ENCODE measurements around the gene DBN1.

The DBN1 gene

DNA sequence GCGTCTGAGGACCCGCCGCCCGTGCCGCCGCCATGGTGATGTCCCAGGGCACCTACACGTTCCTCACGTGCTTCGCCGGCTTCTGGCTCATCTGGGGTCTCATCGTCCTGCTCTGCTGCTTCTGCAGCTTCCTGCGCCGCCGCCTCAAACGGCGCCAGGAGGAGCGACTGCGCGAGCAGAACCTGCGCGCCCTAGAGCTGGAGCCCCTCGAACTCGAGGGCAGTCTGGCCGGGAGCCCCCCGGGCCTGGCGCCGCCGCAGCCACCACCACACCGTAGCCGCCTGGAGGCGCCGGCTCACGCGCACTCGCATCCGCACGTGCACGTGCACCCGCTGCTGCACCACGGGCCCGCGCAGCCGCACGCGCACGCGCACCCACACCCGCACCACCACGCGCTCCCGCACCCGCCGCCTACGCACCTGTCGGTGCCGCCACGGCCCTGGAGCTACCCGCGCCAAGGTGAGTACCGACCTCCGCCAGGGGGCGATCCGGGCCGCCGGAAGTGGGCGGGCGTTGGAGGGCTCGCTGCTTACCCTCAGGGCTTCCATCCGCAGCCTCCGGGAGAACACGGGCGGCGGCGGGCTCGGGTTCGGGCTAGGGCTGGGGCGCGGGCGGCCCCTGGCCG, 18.3 kb downstream of the DBN1 start:
- DNase-seq: no peak

DNA sequence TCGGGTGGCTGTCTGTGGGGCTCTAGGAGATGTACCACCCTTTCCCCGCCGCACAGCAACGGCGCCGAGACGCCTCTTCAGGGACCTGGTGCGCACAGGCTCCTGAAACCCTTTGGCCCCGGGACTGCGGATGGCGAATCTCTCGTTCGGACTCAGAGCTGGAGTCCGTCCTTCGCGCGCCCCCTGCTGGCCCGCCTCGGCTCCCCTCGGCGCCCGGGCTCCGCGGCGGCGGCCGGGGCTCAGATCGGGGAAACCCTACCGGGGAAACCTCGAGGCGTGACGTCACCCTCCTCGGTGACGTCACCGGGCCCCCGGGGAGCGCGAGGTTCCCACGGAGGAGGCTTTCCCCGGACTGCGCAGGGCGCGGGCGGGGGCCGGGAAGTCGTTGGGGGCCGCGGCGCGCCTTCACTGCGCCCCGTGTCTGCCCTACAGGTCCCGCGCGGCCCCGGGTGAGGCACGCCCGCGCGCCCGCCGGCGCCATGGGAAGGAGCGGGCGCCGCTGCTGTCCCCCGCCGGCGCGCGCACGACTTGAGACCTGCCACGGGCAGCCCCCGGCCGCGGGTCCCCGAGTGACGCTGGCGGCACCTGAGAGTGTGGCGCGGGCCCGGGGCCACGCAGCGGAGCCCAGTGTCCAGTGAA, 18.9 kb downstream of the DBN1 start:
- peak; percentile 62 for DNase-seq

DNA sequence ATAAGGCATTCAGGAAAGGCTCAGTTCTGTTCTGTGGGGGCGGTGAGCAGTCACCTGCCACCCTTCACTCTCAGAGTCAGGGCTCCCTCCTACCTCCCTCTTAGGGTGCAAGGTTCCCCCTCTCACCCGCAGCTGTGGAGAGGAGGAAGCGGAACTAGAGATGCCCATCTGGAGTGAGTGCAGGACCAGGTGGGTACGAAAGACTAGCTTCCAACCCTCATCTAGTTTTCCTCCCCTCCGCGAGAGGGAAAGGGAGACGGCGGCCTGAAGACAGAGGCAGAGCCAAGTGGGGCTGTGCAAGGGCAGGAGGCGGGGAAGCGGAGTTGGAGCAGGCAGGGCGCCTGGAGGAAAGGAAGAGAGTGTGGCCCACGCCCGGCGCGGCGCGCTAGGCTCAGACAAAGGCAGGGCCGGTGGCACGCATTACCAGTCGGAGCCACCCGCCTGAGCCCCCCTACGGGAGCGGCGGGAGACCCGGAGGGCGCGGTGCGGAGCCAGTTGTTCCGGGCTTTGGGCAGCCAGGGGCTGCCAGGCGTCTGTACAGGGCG, 19.5 kb downstream of the DBN1 start:
- no peak for DNase-seq

DNA sequence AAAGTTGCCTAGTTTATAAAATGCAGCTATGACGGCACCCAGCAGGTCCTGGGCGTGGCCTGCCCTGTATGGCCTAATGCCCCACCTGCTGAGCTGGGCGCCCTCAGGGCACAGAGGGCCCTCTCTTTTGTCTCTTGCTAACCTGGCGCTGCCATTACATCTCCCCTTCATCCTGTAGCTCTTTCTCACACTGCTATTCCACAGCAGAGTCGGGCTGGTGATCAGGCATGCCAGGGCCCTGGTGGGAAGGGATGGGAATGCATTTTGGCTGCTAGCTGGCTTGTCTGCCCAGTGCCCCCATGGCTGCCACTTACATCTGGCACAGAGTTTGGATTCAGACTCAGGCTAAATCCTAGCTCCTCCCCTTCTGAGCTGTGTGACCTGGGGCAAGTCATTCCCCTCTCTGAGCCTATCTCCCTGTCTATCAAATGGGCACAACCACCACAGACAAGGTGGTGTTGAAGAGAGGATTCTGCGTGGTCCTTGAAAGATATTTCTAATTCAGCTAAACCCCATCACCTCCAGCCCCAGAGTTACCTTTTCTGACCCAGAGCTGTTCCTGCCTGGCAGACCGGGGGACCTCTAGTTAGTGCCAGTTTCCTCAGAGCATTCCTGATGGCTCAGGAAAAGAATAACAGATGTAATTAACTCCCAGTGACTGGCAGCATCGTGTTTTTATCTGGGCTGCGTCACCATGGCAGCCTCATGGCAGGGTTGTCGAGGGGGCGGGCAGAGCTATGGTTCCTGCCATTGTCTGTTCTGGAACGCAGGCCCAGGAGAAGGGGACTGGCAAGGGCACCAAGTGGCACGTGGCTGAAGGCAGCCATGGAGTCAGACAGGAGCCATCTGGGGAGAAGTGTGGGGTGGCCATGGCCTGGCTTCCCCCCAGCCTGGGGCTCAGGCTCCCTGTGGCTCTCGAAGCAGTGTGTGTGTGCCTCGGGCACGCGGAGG, 20.5 kb downstream of the DBN1 start:
- no peak for DNase-seq

DNA sequence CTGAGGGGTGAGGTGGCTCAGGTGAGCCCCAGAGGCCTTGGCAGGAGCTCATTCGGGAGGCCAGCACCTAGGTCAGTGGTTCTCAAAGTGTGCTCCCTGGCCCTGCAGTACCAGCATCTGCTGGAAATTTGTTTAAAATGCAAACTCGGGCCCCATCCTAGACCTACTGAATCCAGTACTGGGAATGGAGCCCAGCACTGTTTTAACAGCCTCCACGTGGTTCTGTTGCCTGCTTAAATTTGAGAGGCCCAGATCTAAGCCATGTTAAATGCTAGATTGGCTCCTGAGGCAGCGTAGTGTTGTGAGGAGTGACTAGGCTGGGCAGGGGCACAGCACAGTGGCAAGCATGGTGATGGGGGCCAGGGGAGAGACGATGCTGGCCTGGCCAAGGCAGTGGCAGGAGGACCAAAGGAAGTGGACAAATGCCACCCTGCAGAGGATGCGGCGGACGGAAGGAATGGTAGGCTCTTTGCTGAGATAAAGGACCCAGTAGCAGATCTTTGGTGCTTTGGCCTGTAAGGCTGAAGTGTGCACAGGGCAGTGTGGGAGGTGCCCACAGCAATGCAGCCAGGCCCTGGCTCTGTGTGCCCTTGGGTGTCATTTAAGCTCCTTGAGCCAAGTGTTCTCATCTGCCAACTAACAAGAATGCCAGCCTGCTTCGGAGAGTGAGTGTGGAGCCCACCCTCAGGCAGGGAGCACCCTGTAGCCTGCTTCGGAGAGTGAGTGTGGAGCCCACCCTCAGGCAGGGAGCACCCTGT, 22.6 kb downstream of the DBN1 start:
- DNase-seq: no peak

DNA sequence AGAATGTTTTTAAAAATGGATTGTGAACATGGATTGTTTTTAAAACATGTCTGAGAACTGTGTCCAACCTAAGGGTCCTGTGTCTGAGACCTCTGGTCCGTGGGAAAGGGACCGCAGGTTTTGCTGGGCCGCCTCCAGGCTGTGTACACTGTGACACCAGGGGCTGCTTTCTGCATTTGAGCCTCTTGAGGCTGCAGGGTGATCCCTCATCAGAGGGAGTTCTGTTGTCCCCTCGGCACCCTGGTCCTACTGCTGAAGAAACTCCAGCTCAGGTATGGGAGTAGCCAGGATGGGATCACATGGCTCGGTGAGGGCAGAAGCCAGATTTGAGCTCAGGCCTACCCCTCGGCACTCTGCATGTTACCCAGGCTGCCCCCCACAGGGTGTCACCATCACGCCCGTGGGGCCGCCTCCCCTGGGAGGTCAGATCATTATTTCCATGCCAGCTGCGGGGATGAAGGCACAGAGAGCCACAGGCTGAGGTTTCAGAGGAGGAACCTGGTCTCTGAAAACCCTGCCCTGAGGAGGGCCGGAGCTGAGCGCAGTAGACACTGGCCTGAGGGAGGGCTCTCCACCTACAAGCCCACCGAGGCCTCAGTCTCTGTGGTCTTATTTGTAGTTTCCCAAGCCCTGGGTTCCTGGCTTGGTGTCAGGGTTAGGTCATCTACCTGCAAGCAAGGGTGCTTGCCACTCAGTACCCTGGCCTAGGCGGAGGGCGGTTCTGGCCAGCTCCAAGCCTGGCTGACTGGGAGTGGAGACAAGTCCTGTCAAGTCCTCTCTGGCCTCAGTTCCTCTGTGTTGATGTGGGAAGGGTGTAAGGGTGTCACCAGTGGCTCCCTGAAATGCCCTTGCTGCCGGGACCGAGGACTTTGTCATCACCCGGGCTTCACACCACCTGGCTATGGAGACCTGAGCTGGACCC, 24.0 kb downstream of the DBN1 start:
- no peak for DNase-seq

DNA sequence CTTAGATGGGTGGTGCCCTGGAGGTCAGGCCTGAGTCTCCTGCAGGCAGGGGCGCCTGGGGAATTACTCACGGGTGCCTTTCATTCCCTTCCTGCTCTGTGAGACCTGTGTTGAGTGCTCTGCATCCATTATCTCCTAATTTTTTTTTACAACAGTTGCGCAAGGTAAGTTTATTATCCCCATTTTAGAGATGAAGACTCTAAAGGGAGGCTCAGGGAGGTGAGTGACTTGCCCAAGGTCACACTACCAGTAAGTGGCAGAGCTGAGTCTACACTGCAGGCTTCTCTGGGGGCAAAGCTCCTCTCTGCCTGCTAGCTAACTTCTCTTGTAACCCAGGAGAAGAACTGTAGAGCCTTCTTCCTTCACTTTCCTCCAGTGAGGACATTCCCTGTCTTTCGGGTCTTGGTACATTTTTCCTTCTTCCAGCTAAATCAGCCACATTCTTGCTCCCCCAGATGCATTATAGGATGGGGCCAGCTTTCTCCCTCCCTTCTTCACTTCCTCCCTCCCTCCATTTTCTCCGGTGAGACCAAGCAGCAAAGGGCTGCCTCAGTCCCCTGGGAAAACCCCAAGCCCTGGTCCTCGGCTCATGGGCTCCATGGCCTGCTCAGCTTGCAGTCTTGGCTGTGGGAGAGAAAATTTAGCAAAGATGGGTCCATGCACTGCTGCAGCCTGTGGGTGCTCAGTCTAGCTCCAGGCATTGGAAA, 25.0 kb downstream of the DBN1 start:
- no peak for DNase-seq

DNA sequence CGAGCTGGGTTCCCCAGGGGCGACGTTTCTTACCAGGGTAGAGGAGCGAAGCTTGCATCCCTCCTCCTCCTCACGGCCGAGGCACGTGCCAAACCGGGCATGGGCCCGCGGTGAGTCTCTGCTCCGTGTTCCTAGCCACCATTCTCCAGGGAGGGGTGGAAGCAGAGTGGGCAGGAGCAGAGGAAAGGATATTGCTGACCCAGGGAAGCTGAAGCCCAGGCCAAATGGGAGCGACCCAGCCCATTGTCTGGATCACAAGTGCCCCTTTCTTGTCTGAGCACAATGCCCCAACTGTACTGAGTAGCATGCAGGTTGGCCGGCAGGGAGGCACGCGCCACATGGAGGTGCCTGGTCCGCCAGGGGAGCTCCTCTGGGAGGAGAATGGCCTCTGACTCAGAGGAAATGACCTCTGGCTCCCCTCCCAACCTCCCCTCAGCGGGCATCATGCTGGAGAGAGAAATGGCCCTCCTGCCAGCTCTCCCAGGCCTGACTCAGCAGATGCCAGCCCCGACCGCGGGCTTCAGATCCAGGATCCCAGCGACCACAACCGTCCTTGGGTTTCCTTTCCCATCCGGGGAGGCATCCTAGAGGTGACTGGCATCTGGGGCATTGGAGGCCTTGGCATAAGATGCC, 25.7 kb downstream of the DBN1 start:
- no peak for DNase-seq

DNA sequence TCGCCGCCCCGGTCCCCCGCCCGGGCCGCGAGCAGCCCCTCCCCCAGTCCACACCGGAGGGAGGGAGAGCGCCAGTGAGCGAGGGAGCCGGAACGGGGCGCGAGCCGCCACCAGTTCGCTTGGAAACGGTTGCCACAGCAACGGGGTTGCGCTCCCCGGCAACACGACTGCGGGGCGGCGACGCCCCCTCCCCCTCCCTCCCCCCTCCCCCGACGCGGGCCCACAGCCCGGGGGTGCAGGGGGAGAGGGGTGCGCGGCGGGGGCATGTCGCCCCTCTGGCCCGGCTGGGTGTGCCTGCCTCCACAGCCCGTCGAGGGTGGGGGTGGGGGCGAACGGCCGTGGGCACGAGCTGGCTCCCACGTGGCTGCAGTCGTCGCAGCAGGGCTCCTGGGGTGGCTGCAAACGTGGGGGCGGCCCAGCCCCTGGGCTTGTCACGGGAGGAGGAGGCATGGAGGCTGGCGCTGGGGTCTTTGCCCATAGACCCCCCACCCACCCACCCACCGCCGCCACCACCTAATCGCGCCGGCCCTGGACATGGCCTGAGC, 26.3 kb downstream of the DBN1 start:
- no peak for DNase-seq

DNA sequence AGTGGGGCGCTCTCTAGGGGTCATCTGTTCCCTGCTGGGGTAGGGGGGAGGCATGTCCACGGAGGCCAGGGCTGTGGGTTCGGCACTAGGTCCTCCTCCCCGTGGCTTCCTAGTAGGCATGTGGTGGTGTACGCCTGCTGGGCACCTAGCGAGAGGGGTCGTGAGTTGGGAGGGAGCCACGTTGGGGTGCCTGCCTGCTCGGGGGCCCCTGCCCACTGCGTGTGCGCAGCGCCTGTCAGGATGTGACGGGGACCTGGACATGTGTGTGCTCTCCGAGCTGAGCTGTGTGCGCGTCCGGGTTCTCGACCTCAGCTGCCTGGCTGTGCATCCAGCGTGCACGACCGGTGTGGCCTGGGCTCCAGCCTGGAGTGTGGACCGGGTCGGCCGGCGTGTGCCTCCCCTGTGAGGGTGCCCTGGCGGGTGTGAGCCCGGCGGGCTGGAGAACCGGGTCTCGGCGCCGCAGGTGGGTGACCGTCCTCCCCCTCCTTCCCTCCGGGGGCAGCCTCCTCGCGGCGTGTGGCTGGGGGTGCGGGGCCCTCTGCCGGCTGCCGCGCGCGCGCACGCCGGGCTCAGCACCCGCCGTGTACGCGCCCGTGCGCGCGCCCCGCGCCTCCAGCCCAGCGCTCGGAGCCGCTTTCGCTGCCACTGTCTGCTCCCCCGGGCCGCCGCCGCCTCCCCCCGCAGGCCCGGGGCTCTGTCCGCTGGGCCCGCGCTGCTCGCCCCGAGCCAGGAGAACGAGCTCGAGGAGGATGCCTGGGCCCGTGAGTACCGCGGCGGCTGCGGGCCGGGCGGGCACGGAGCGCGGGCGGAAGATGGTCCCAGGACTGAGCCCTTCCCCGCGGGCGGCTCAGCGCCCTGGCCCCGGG, 27.0 kb downstream of the DBN1 start, which contains the start of gene PRR7:
Gene PRR7, plus strand, starts transcription at position 615 of the 866 bp plus-strand sequence. CDS start 8,254 bp downstream, outside the sequence.
- DNase-seq: no peak

DNA sequence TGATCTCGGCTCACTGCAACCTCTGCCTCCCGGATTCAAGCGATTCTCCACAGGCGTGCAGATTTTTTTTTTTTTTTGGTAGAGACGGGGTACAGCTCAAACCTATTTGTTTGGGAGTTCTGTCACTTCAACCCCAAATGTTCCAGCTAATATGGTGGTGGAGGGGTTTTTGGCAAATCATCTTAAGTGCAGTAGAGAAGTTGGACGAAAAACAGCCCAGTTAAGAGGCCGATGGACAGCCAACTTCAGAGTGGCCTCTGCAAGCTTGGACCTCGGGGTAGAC, 27.6 kb downstream of the DBN1 start:
- no peak for DNase-seq

DNA sequence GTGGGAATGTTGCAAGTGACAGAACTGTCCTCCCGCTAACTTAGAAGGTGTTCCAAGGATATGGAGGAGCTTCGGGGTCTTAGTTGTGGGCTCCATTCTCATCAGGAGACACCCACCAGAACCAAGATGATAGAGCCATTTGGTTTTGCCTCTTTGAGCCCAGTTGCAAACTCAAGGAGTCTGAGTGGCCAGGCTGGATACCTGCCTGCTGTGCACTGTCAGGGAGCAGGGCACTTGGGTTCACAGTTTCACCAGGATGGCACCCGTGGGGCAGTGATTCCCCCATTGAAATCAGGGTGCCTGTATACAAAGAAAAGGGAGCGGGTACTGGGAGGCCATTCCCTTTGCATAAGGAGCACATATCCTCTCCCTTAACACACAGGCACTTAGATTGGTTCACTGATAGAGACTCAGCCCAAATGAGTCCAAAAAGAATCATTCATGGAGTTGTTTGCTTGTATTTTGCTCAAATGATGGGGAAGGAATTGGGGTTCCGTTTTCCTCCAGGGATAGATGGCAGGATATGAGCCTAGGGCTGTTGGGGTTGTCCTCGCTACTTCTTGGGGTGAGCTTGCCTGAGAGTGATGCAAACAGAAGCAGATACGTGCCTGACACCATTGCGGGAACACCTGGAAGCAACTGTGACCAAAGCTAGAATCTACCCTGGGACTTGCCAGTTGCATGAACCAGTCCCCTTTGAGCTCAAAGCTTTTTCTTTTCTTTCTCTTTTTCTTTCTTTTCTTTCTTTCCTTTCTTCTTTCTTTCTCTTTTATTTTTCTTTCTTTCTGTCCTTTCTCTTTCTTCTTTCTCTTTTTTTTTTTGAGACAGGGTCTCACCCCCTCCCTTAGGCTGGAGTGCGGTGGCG, 28.1 kb downstream of the DBN1 start:
- no peak for DNase-seq

DNA sequence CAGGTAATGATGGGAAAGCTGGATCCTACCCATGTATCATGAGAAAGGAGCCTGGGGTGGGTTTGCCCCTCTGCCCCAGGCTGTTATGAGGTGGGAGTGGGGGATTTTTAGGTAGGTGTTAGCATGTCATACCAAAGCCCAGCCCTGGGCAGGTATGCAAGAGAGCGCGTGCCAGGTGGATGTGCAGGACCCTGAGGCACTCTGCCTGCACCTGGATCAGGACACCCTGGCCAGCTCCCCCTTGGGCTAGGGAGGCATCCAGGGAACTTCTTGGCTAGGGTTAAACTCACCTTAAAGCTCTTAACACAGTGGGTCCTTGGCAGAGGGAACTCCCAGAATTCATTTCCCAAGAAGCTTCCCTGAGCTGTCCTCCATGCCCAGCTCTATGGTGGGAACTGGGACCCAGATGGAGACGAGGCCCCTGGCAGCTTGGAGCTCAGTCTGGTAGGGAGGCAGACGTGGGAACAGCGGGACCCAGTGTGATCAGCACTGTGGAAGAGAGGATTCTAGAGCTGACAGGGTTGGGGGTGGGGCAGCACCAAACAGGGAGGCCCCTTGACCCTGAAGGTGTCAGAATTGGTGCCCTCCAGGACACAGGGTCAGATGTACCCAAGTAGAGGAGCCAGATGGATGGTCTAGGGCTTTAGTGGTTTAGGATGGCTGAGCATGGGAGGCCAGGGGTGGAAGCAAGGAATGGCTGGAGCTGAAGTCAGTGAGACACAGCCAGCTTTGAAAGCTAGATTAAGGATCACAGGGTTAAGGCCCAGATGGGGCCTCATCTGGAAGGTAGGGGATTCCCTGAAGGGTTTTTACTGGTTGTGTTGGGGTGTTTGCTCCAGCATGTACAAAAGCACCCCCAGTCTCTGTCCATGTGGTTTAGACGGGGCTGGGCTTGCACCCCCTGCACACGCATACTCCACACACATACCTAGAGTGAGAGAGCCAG, 29.1 kb downstream of the DBN1 start:
- no peak for DNase-seq

DNA sequence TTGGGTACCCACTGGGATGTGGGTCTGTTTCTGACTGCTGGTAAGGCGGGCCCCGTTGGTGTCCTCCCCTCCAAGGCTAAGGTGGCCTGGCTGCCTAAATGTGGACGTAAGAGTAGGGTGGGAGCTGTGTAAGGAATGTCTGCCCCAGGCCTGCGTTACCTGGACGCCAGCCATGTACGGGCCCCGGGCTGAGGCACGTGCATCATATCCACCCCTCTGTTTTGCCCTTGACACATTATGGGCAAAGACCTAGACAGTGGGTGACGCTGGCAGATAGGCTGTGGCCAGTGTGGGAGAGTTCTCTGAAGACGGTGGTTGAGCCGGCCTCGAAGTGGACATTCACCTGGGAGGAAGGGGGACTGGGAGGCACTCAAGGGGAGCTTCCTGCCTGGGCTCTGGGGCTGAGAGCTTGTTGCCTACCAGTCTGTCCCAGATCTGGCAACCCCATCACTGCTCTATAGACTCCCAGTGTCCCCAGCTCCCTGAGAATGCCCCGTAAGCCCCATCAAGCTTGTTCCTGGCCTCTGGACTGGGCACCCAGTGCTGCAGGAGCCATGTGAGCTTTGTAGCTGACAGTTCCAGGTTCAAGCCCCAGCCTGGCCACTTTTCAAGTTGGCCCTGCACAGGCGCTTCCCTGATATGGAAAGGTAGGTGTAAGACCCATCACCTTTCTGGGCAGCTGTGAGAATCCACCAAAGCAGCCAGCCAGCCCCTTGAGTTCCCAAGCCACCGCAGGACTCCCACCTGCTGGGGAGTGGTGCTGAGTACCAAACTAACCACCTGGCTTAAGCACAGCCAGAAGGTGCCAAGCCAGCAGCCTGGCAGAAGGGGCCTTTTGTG, 30.1 kb downstream of the DBN1 start:
- no peak for DNase-seq

DNA sequence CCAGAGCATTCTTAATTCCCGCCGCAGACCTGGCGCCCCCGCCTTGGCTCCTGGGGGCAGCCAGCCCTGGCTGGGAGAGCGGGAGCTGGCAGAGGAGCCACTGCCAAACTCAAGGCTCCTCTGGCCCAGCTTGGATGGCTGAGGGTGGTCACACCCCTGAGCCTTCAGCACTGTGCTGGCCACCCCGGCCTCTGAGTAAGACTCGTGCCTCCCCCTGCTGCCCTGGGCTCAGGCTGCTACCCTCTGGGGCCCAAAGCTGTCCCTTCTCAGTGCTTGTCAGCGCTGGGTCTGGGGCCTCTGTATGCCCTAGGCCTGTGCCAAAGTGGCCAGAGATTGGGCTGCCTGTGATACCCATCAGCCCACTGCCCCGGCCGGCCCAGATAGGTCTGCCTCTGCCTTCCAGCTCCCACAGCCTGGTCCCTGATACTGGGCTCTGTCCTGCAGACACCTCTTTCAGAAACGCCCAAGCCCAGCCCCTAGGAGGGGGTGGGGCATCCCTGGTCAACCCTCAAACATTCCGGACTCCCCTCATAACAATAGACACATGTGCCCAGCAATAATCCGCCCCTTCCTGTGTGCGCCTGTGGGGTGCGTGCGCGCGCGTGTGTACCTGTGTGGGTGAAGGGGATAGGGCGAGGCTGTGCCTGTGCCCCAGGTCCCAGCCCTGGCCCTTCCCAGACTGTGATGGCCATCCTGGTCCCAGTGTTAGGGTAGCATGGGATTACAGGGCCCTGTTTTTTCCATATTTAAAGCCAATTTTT, 31.2 kb downstream of the DBN1 start:
- no peak for DNase-seq

Data from NCI-H2107 (cell line).